BLaER1 treated with 17β-estradiol and CSF1 and Interleukin-3, amounts not matched to agents 10 nM and 100 nM (cell line): ENCODE data around the gene TAF3.
"Not testable (repeated sequence)": the region's sequence is repeated elsewhere in the genome, so short reads cannot be mapped to it uniquely, and the experiment has no call there.

ENCODE experiments used
- H3K27ac ChIP-seq, 11 experiments: shearing (Covaris generic); formaldehyde crosslinking; 2 replicates each; pipeline ENCODE4 v1.8.1; 2022
- H3K27me3 ChIP-seq, 11 experiments: shearing (Covaris generic); formaldehyde crosslinking; 2 replicates each; pipeline ENCODE4 v1.8.1; 2022
- H3K36me3 ChIP-seq, 11 experiments: shearing (Covaris generic); formaldehyde crosslinking; 2 replicates each; pipeline ENCODE4 v1.8.1; 2022
- H3K4me1 ChIP-seq, 10 experiments: shearing (Covaris generic); formaldehyde crosslinking; 2 replicates each; pipeline ENCODE4 v1.8.1; 2022
- H3K4me2 ChIP-seq, 11 experiments: shearing (Covaris generic); formaldehyde crosslinking; 2 replicates each; pipeline ENCODE4 v1.8.1; 2022
- H3K4me3 ChIP-seq, 10 experiments: shearing (Covaris generic); formaldehyde crosslinking; 2 replicates each; pipeline ENCODE4 v1.8.1; 2022
- H3K9ac ChIP-seq, 11 experiments: shearing (Covaris generic); formaldehyde crosslinking; 2 replicates each; pipeline ENCODE4 v1.8.1; 2022
- H3K9me3 ChIP-seq, 11 experiments: shearing (Covaris generic); formaldehyde crosslinking; replicated peaks in 1 of 11; 2 replicates each; pipeline ENCODE4 v1.8.1; 2022
- H4K20me1 ChIP-seq, 11 experiments: shearing (Covaris generic); formaldehyde crosslinking; 2 replicates each; pipeline ENCODE4 v1.8.1; 2022
- Cebpa-rat ChIP-seq, 11 experiments: shearing (Covaris generic); IDR thresholded peaks; 2 replicates each; pipeline ENCODE4 v1.8.1; 2022

The TAF3 gene, protein sequence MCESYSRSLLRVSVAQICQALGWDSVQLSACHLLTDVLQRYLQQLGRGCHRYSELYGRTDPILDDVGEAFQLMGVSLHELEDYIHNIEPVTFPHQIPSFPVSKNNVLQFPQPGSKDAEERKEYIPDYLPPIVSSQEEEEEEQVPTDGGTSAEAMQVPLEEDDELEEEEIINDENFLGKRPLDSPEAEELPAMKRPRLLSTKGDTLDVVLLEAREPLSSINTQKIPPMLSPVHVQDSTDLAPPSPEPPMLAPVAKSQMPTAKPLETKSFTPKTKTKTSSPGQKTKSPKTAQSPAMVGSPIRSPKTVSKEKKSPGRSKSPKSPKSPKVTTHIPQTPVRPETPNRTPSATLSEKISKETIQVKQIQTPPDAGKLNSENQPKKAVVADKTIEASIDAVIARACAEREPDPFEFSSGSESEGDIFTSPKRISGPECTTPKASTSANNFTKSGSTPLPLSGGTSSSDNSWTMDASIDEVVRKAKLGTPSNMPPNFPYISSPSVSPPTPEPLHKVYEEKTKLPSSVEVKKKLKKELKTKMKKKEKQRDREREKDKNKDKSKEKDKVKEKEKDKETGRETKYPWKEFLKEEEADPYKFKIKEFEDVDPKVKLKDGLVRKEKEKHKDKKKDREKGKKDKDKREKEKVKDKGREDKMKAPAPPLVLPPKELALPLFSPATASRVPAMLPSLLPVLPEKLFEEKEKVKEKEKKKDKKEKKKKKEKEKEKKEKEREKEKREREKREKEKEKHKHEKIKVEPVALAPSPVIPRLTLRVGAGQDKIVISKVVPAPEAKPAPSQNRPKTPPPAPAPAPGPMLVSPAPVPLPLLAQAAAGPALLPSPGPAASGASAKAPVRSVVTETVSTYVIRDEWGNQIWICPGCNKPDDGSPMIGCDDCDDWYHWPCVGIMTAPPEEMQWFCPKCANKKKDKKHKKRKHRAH

DNA sequence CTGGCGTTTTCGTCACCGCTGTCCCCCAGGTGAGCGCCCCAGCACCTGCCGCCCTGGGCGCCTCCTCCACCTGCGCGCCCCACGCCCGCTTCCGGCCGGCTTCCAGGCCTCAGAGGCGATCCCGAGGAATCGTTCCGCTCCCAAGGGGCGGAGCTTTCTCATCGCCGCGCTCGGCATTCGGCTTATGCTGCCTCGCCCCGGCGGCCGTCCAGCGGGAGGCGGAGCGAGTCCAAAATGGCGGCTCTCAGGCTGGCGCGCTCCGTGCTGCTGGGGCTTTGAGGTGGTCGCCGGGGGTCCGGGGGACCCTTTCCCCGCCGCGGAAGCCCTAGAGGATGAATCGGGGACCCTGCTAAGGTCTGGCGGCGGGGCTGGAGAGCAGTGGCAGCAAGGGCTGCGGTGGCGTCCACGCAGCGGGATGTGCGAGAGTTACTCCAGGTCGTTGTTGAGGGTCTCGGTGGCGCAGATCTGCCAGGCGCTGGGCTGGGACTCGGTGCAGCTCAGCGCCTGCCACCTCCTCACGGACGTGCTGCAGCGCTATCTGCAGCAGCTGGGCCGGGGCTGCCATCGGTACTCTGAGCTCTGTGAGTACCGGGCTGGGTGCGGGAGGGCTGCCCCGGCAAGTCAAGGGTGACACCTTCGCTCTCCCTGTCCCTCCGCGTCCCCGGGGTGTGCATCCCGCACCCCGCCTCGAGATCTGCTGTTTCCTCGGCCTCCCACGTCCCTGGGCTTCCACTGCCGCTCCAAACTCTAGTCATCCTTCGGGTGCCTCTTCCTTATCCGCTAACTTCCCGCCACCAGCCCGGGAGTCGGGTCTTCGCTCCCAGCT is at the start of gene TAF3:
Gene TAF3 (plus strand): TSS at position 211 of the 826 bp plus-strand sequence. CDS start 205 bp downstream, at position 416.
- Histone ChIP-seq H3K27me3 (no peaks in the 10 kb centered on the region), H3K4me1 (peaks cover 15 to 31% (median 19%) of the 10 kb centered on the region in 10 experiments), H3K9ac (peak within 1 kb of the TSS; percentile 81 to 92 (median 87)), H3K4me2 (peak within 1 kb of the TSS; percentile 77 to 96 (median 89)), H3K9me3 (no peaks in the 10 kb centered on the region), H3K4me3 (peak within 1 kb of the TSS; percentile 96 to 100 (median 100)), H4K20me1 (peaks cover 0 to 45% (median 16%) of the 10 kb centered on the region in 11 experiments; a peak in 11 of 22 replicates), H3K27ac (peak within 1 kb of the TSS; percentile 21 to 86 (median 81); a peak in 21 of 22 replicates), H3K36me3 (peaks cover 9 to 34% (median 27%) of the 10 kb centered on the region in 11 experiments; a peak in 19 of 22 replicates)
- no peak for TF ChIP-seq Cebpa-rat (IDR thresholded peaks at IDR 0.05)

DNA sequence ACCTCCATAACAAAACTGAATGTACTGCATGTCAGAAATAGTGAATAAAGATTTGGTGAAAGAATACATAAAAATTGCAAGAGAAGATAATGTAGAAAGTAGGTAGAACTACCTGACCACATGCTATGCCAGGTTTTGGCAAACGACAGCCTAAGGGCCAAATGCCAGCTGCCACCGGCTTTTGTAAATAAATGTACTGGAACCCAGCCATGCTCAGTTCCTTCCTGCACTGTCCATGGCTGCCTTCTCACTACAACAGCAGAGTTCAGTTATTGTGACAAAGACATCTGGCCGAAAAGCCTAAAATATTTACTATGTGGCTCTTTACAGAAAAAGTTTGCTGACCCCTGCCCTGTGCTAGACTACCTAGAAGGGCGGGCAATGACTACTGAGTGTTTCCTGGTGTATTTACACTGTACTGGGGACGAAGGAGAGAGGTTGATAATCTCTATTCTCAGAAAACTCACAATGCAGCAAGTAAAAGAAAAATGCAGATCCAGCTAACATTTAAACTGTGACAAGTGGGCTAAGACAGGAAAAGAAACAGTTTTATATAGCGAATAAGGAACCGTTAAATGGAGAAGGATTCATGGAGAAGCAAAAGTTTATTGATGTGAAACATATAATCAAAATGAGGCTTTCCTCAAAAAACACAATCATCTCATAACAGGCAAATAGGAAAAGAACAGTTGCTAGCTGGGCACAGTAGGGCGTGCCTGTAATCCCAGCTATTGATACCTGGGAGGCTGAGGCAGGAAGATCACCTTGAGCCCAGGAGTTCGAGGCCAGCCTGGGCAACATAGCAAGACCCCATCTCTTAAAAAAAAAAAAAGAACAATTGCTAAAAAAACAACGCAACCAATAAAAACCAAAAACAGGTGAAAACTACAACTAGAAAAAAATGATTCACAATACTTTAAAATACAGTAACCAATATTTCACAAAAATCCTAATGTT is 44.2 kb upstream of the TAF3 start:
- Histone ChIP-seq H3K36me3 (peaks cover 66 to 96% (median 89%) of the 10 kb centered on the region in 11 experiments), H3K9ac (peak overlapping the region in 10 of 11 experiments; percentile 34 to 81 (median 62); a peak in 18 of 22 replicates), H3K4me2 (peak overlapping the region; percentile 8 to 85 (median 69); a peak in 20 of 22 replicates), H3K27ac (peak overlapping the region in 9 of 11 experiments; percentile 31 to 86 (median 76); a peak in 17 of 22 replicates), H4K20me1 (peaks cover 0 to 40% (median 0%) of the 10 kb centered on the region in 11 experiments; a peak in 4 of 22 replicates), H3K4me1 (peaks cover 34 to 60% (median 49%) of the 10 kb centered on the region in 10 experiments), H3K9me3 (no peaks in the 10 kb centered on the region; a peak in 1 of 22 replicates), H3K27me3 (no peaks in the 10 kb centered on the region), H3K4me3 (peak overlapping the region in 3 of 10 experiments; percentile 4 to 37 (median 15); a peak in 3 of 20 replicates)
- no peak for TF ChIP-seq Cebpa-rat (IDR thresholded peaks at IDR 0.05)

DNA sequence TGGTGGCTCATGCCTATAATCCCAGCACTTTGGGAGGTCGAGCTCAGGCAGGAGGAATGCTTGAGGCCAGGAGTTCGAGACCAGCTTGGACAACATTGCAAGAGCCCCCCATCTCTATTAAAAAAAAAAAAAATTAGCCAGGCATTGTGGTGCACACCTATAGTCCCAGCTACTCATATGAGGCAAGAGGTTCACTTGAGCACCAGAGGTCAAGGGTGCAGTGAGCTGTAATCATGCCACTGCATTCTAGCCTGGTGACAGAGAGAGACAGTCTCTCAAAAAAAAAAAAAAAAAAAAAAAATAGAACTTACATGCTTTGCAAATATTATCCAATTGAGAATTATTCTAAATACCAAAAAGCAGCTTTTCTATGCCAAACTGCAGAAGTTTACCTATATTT is 41.5 kb upstream of the TAF3 start:
- Histone ChIP-seq H4K20me1 (peaks cover 0 to 57% (median 19%) of the 10 kb centered on the region in 11 experiments; a peak in 15 of 22 replicates), H3K36me3 (peaks cover 76 to 99% (median 90%) of the 10 kb centered on the region in 11 experiments), H3K27ac (no peak overlapping the region), H3K4me3 (no peak overlapping the region), H3K9ac (no peak overlapping the region), H3K9me3 (no peaks in the 10 kb centered on the region; a peak in 1 of 22 replicates), H3K27me3 (no peaks in the 10 kb centered on the region), H3K4me2 (no peak overlapping the region), H3K4me1 (peaks cover 20 to 45% (median 36%) of the 10 kb centered on the region in 10 experiments)
- no peak for TF ChIP-seq Cebpa-rat (IDR thresholded peaks at IDR 0.05)

DNA sequence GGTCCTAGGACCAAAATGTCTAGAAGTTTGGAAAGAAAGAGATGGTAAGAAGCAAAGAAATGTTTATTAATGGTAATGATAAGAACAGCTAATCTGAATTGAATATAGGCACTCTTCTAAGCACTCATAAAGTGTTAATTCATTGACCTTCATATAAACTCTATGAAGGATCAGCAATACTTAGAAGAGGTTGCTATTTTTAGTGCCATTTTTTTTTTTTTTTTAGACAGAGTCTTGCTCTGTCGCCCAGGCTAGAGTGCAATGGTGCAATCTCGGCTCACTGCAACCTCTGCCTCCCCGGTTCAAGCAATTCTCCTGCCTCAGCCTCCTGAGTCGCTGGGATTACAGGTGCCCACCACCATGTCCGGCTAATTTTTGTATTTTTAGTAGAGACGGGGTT is 36.1 kb upstream of the TAF3 start:
- H3K27ac ChIP-seq, H3K4me3 ChIP-seq, H3K4me2 ChIP-seq, H3K9ac ChIP-seq, H3K9me3 ChIP-seq, H3K27me3 ChIP-seq: not testable (repeated sequence)
- Histone ChIP-seq H4K20me1 (peaks cover 18 to 89% (median 68%) of the 10 kb centered on the region in 11 experiments; a peak in 19 of 22 replicates), H3K4me1 (peaks cover 17 to 42% (median 24%) of the 10 kb centered on the region in 10 experiments), H3K36me3 (peaks cover 69 to 86% (median 75%) of the 10 kb centered on the region in 11 experiments)

DNA sequence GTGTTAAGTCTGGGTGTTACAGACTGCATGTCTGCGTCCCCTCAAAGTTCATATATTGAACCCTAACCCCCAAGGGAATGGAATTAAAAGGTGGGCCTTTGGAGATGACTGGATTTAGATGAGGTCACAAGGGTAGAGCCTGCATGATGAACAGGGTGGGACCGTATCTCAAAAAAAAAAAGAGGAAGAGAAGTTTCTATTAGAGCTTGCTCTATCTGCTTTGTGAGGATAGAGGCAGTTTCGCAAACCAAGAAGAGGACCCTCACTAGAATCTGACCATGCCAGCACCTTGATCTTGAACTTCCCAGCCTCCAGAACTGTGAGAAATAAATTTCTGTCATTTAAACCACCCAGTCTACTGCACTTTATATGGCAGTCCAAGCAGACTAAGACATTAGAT is 31.9 kb upstream of the TAF3 start:
- Histone ChIP-seq H3K4me3 (peak overlapping the region; percentile 92 to 99 (median 96)), H3K9me3 (no peaks in the 10 kb centered on the region), H4K20me1 (peaks cover 41 to 95% (median 81%) of the 10 kb centered on the region in 11 experiments; a peak in 21 of 22 replicates), H3K9ac (peak overlapping the region; percentile 94 to 99 (median 97); a peak in 20 of 22 replicates), H3K4me1 (peaks cover 25 to 69% (median 43%) of the 10 kb centered on the region in 10 experiments), H3K4me2 (peak overlapping the region; percentile 84 to 99 (median 91)), H3K27me3 (no peaks in the 10 kb centered on the region), H3K27ac (peak overlapping the region in 8 of 11 experiments; percentile 90 to 97 (median 94); a peak in 13 of 22 replicates), H3K36me3 (peaks cover 37 to 61% (median 43%) of the 10 kb centered on the region in 11 experiments)
- TF ChIP-seq Cebpa-rat (IDR thresholded peaks at IDR 0.05), result no peak; a peak in 1 of 22 replicates

DNA sequence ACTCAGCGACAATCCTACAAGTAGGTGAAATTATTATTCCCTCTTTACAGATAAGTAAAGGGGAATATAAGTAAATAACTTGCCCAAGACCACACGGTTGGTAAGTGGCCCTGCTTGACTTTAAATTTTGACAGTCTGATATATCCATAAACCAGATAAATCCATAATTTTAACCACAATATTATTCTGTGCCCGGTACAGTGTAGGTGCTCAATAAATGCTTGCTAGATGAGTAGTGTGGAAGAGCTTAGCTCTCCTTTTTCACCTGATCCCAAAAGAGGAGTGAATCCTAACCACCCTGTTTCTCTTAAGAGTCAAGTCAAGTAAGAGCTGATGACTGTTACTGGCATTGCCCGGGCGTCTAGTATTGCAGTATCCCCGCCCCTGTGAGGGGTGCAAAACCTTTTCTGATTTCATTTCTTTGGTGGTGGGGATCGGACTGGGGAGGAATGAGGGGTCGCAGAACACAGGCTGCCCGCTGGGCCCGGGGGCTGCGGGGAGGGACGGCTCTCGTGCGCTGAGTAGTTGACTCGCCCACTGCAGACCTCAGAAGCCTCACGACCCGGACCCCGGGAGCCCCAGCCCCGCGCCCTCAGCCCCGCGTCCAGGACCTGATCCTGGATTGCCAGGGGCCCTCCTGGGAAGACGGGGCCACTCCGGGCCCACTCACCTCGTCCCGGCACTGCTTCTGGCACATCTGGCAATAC is 31.0 kb upstream of the TAF3 start:
- Histone ChIP-seq H4K20me1 (peaks cover 50 to 95% (median 85%) of the 10 kb centered on the region in 11 experiments; a peak in 21 of 22 replicates), H3K4me1 (peaks cover 27 to 71% (median 43%) of the 10 kb centered on the region in 10 experiments), H3K4me3 (peak overlapping the region; percentile 92 to 99 (median 96)), H3K36me3 (peaks cover 33 to 61% (median 44%) of the 10 kb centered on the region in 11 experiments), H3K27ac (peak overlapping the region; percentile 90 to 97 (median 94)), H3K9ac (peak overlapping the region; percentile 94 to 99 (median 97)), H3K27me3 (no peaks in the 10 kb centered on the region), H3K4me2 (peak overlapping the region; percentile 84 to 99 (median 91)), H3K9me3 (no peaks in the 10 kb centered on the region)
- no peak for TF ChIP-seq Cebpa-rat (IDR thresholded peaks at IDR 0.05)
